ENCODE results near the gene CABLES1. TPM values are rescaled to one million over a fixed set of nuclear protein-coding genes. Genes with fewer than 3 reads are reported as not detected.

Gene CABLES1
- total RNA-seq, 2 experiments from 2014 or later = 3.7 to 3.8 TPM

- Mint-ChIP-seq H3K4me3 (no peak overlapping the region), H3K4me1 (peaks cover 5% of the 10 kb centered on the region), H3K36me3 (ENCODE audit: low read depth) (no peaks in the 10 kb centered on the region), H3K9me3 (ENCODE audit: low read depth) (no peaks in the 10 kb centered on the region), H3K27ac (no peak overlapping the region), H3K27me3 (no peaks in the 10 kb centered on the region)
- ChIA-PET CTCF (interaction anchor here (1.1 kb wide), 1 partner anchor 244 kb away, joined by 3 read pairs; no protein-coding TSS in a partner anchor), POLR2A (no interaction called here)
- intact Hi-C loops (cut with DNase I, micrococcal nuclease) = no loop called here
- peak; percentile 78 for ATAC-seq
- DNase-seq = no peak
Measured at GRCh38 chr18:23143016-23143814, 7.9 kb downstream of the CABLES1 start.

GRCh38 chr18:23143815-23144261 lies 8.6 kb downstream of the CABLES1 start:
- POLR2A ChIA-PET = no interaction called here
- Mint-ChIP-seq H3K27me3 (no peaks in the 10 kb centered on the region), H3K4me1 (peaks cover 5% of the 10 kb centered on the region), H3K27ac (no peak overlapping the region), H3K36me3 (ENCODE audit: low read depth) (no peaks in the 10 kb centered on the region), H3K9me3 (ENCODE audit: low read depth) (no peaks in the 10 kb centered on the region), H3K4me3 (no peak overlapping the region)
- intact Hi-C loops (cut with DNase I, micrococcal nuclease) = no loop called here
- CTCF ChIA-PET = interaction anchor here (1.1 kb wide), 1 partner anchor 244 kb away, joined by 3 read pairs; no protein-coding TSS in a partner anchor
- ATAC-seq (no peak), DNase-seq (no peak)

- Mint-ChIP-seq H3K9me3 (ENCODE audit: low read depth) (no peaks in the 10 kb centered on the region), H3K4me3 (no peak overlapping the region), H3K27ac (no peak overlapping the region), H3K4me1 (peaks cover 5% of the 10 kb centered on the region), H3K36me3 (ENCODE audit: low read depth) (no peaks in the 10 kb centered on the region), H3K27me3 (no peaks in the 10 kb centered on the region)
- CTCF ChIA-PET = interaction anchor here (1.1 kb wide), 1 partner anchor 243 kb away, joined by 3 read pairs; no protein-coding TSS in a partner anchor
- intact Hi-C loops (cut with DNase I, micrococcal nuclease) = no loop called here
- DNase-seq = no peak
- ATAC-seq = no peak
- POLR2A ChIA-PET = no interaction called here
Measured at GRCh38 chr18:23144640-23145039, 9.4 kb downstream of the CABLES1 start.

- no peaks in the 10 kb centered on the region for H3K9me3 Mint-ChIP-seq (ENCODE audit: low read depth)
- H3K27me3 Mint-ChIP-seq = no peaks in the 10 kb centered on the region
- ChIA-PET POLR2A (no interaction called here), CTCF (interaction anchor here (1.4 kb wide), 1 partner anchor 266 kb away, joined by 4 read pairs; no protein-coding TSS in a partner anchor)
- no peak overlapping the region for H3K27ac Mint-ChIP-seq
- DNase-seq (no peak), ATAC-seq (no peak)
- H3K4me1 Mint-ChIP-seq = peaks cover 5% of the 10 kb centered on the region
- intact Hi-C loops (cut with DNase I, micrococcal nuclease) = no loop called here
- no peaks in the 10 kb centered on the region for H3K36me3 Mint-ChIP-seq (ENCODE audit: low read depth)
- H3K4me3 Mint-ChIP-seq = no peak overlapping the region
Measured at GRCh38 chr18:23145621-23146020, 10.3 kb downstream of the CABLES1 start.

- intact Hi-C loops (cut with DNase I, micrococcal nuclease) = no loop called here
- ChIA-PET CTCF (interaction anchor here (0.8 to 1.6 kb wide), 5 partner anchors 9 to 265 kb away, joined by 3 to 6 read pairs (median 4); no protein-coding TSS in a partner anchor), POLR2A (no interaction called here)
- no peak overlapping the region for H3K27ac Mint-ChIP-seq
- no peaks in the 10 kb centered on the region for H3K27me3 Mint-ChIP-seq
- ATAC-seq (no peak), DNase-seq (no peak)
- no peaks in the 10 kb centered on the region for H3K36me3 Mint-ChIP-seq (ENCODE audit: low read depth)
- no peaks in the 10 kb centered on the region for H3K9me3 Mint-ChIP-seq (ENCODE audit: low read depth)
- peaks cover 5% of the 10 kb centered on the region for H3K4me1 Mint-ChIP-seq
- no peak overlapping the region for H3K4me3 Mint-ChIP-seq
Measured at GRCh38 chr18:23146861-23147469, 11.7 kb downstream of the CABLES1 start.

- Mint-ChIP-seq H3K4me3 (no peak overlapping the region), H3K36me3 (ENCODE audit: low read depth) (no peaks in the 10 kb centered on the region), H3K27me3 (no peaks in the 10 kb centered on the region), H3K4me1 (peaks cover under 1% of the 10 kb centered on the region), H3K27ac (no peak overlapping the region), H3K9me3 (ENCODE audit: low read depth) (no peaks in the 10 kb centered on the region)
- DNase-seq = no peak
- ChIA-PET POLR2A (no interaction called here), CTCF (interaction anchor here (1.6 kb wide), 1 partner anchor 16 kb away, joined by 5 read pairs; no protein-coding TSS in a partner anchor)
- ATAC-seq = no peak
- intact Hi-C loops (cut with DNase I, micrococcal nuclease) = no loop called here
Measured at GRCh38 chr18:23148382-23148781, 13.1 kb downstream of the CABLES1 start.

GRCh38 chr18:23149570-23149969 lies 14.3 kb downstream of the CABLES1 start:
- POLR2A ChIA-PET = no interaction called here

GRCh38 chr18:23151414-23152099 lies 16.3 kb downstream of the CABLES1 start:
- POLR2A ChIA-PET = no interaction called here
- no peaks in the 10 kb centered on the region for H3K27me3 Mint-ChIP-seq

More at GRCh38 chr18:23149570-23149969, 14.3 kb downstream of the CABLES1 start:
- Mint-ChIP-seq H3K4me3 (no peak overlapping the region), H3K27me3 (no peaks in the 10 kb centered on the region), H3K9me3 (ENCODE audit: low read depth) (no peaks in the 10 kb centered on the region), H3K36me3 (ENCODE audit: low read depth) (no peaks in the 10 kb centered on the region), H3K27ac (no peak overlapping the region), H3K4me1 (no peaks in the 10 kb centered on the region)
- CTCF ChIA-PET = no interaction called here
- no peak for DNase-seq
- ATAC-seq = no peak
- intact Hi-C loops (cut with DNase I, micrococcal nuclease) = no loop called here

GRCh38 chr18:23154030-23154429 lies 18.7 kb downstream of the CABLES1 start:
- CTCF ChIA-PET = no interaction called here
- no peaks in the 10 kb centered on the region for H3K9me3 Mint-ChIP-seq (ENCODE audit: low read depth)
- no peak for DNase-seq
- no peaks in the 10 kb centered on the region for H3K36me3 Mint-ChIP-seq (ENCODE audit: low read depth)
- POLR2A ChIA-PET = interaction anchor here (0.6 kb wide), 1 partner anchor 298 kb away, joined by 9 read pairs; no protein-coding TSS in a partner anchor
- H3K27me3 Mint-ChIP-seq = no peaks in the 10 kb centered on the region
- H3K4me1 Mint-ChIP-seq = no peaks in the 10 kb centered on the region
- intact Hi-C loops (cut with DNase I, micrococcal nuclease) = no loop called here
- H3K4me3 Mint-ChIP-seq = no peak overlapping the region
- no peak overlapping the region for H3K27ac Mint-ChIP-seq
- no peak for ATAC-seq

More at GRCh38 chr18:23151414-23152099, 16.3 kb downstream of the CABLES1 start:
- Mint-ChIP-seq H3K27ac (no peak overlapping the region), H3K4me3 (no peak overlapping the region), H3K4me1 (no peaks in the 10 kb centered on the region), H3K36me3 (ENCODE audit: low read depth) (no peaks in the 10 kb centered on the region), H3K9me3 (ENCODE audit: low read depth) (no peaks in the 10 kb centered on the region)
- ATAC-seq = no peak
- CTCF ChIA-PET = interaction anchor here (0.6 to 0.9 kb wide), 3 partner anchors 12 to 1196 kb away, joined by 3 to 4 read pairs (median 3); no protein-coding TSS in a partner anchor
- no peak for DNase-seq
- intact Hi-C loops (cut with DNase I, micrococcal nuclease) = no loop called here

GRCh38 chr18:23154823-23155500 lies 19.7 kb downstream of the CABLES1 start:
- ChIA-PET CTCF (interaction anchor here (0.6 kb wide), 2 partner anchors 10 to 100 kb away, joined by 3 read pairs; no protein-coding TSS in a partner anchor), POLR2A (no interaction called here)
- ATAC-seq (no peak), DNase-seq (no peak)
- Mint-ChIP-seq H3K36me3 (ENCODE audit: low read depth) (no peaks in the 10 kb centered on the region), H3K27ac (no peak overlapping the region), H3K4me3 (no peak overlapping the region), H3K9me3 (ENCODE audit: low read depth) (no peaks in the 10 kb centered on the region), H3K27me3 (no peaks in the 10 kb centered on the region), H3K4me1 (no peaks in the 10 kb centered on the region)
- intact Hi-C loops (cut with DNase I, micrococcal nuclease) = no loop called here

GRCh38 chr18:23155537-23155936 lies 20.3 kb downstream of the CABLES1 start:
- CTCF ChIA-PET = interaction anchor here (0.6 to 1.6 kb wide), 3 partner anchors 9 to 100 kb away, joined by 3 to 6 read pairs (median 3); no protein-coding TSS in a partner anchor
- H3K27me3 Mint-ChIP-seq = no peaks in the 10 kb centered on the region
- no peak overlapping the region for H3K4me3 Mint-ChIP-seq
- H3K9me3 Mint-ChIP-seq (ENCODE audit: low read depth) = no peaks in the 10 kb centered on the region
- H3K36me3 Mint-ChIP-seq (ENCODE audit: low read depth) = no peaks in the 10 kb centered on the region
- no peaks in the 10 kb centered on the region for H3K4me1 Mint-ChIP-seq
- no peak for DNase-seq
- POLR2A ChIA-PET = no interaction called here
- ATAC-seq = no peak
- intact Hi-C loops (cut with DNase I, micrococcal nuclease) = no loop called here
- H3K27ac Mint-ChIP-seq = no peak overlapping the region
